CD4-positive, alpha-beta memory T cell (primary cell): ENCODE results near the gene GLIS1. TPM values are rescaled to one million over a fixed set of nuclear protein-coding genes. Genes with fewer than 3 reads are reported as not detected.

ENCODE experiments used
- CTCF ChIA-PET: fragments of 350-600 bp; sonication (Branson Sonifier 250); formaldehyde crosslinking; loops from one replicate; lab custom pipeline; 2021; ENCODE audit warnings: inconsistent platforms; ENCODE audit not compliant: partially characterized antibody; lab: Charles Lee
- POLR2A ChIA-PET: fragments of 350-600 bp; sonication (Branson Sonifier 250); formaldehyde crosslinking; loops from one replicate; lab custom pipeline; 2021; ENCODE audit not compliant: partially characterized antibody; lab: Charles Lee
- DNase-seq, 5 donors: peaks; one replicate each; pipeline versions ENCODE4 v3.0.0 to v3.0.0-alpha.2; 2020 to 2022; ENCODE audit warnings: mixed read lengths in 1 of 5
- H3K27ac ChIP-seq: one replicate; pipeline ENCODE4 v1.7.0; 2013; ENCODE audit warnings: low read depth, low read length
- H3K27me3 ChIP-seq: 2 replicates; pipeline ENCODE4 v1.7.0; 2013; ENCODE audit warnings: mild to moderate bottlenecking, low read length, moderate library complexity; ENCODE audit not compliant: insufficient read depth
- H3K36me3 ChIP-seq: 2 replicates; pipeline ENCODE4 v1.7.0; 2013; ENCODE audit warnings: mild to moderate bottlenecking, low read length, moderate library complexity; ENCODE audit not compliant: insufficient read depth
- H3K4me1 ChIP-seq: 2 replicates; pipeline ENCODE4 v1.7.0; 2013; ENCODE audit warnings: mild to moderate bottlenecking, low read length, moderate library complexity; ENCODE audit not compliant: insufficient read depth
- H3K4me3 ChIP-seq, 2 donors: one replicate each; pipeline ENCODE4 v1.7.0; 2013; ENCODE audit warnings: low read length in 2 of 2, mild to moderate bottlenecking in 1 of 2
- H3K9me3 ChIP-seq, 2 donors: one replicate each; pipeline ENCODE4 v1.7.0; 2013; ENCODE audit warnings: low read length in 2 of 2, control low read depth in 1 of 2; ENCODE audit not compliant: control insufficient read depth in 1 of 2
- H3K27ac Mint-ChIP-seq, 7 donors: one replicate each; pipeline ENCODE4 v1.8.0; 2020 to 2021; ENCODE audit warnings: mixed read lengths in 7 of 7, mild to moderate bottlenecking in 6 of 7, inconsistent platforms in 3 of 7, moderate library complexity in 3 of 7
- H3K27me3 Mint-ChIP-seq, 2 donors: one replicate each; pipeline ENCODE4 v1.8.0; 2020 to 2021; ENCODE audit warnings: mixed read lengths in 2 of 2
- H3K36me3 Mint-ChIP-seq, 2 donors: one replicate each; pipeline ENCODE4 v1.8.0; 2020 to 2021; ENCODE audit warnings: mixed read lengths in 2 of 2, inconsistent platforms in 1 of 2, mild to moderate bottlenecking in 1 of 2
- H3K4me1 Mint-ChIP-seq, 4 donors: one replicate each; pipeline ENCODE4 v1.8.0; 2020 to 2021; ENCODE audit warnings: mixed read lengths in 4 of 4, mild to moderate bottlenecking in 1 of 4
- H3K4me3 Mint-ChIP-seq, 8 donors: one replicate each; pipeline ENCODE4 v1.8.0; 2020 to 2021; ENCODE audit warnings: mixed read lengths in 8 of 8, mild to moderate bottlenecking in 7 of 8, moderate library complexity in 6 of 8, inconsistent platforms in 3 of 8
- H3K9me3 Mint-ChIP-seq, 8 donors: one replicate each; pipeline ENCODE4 v1.8.0; 2020 to 2021; ENCODE audit warnings: mixed read lengths in 8 of 8, mild to moderate bottlenecking in 5 of 8, inconsistent platforms in 3 of 8, moderate library complexity in 1 of 8
- intact Hi-C: fragments of 100-400 bp; cut with micrococcal nuclease; formaldehyde crosslinking; loops from one replicate; pipeline ENCODE4 v1.15.1; 2023
- polyA plus RNA-seq, 2 donors: library from polyadenylated mRNA; unstranded; fragments of 300-500 nt; fragmentation: Illumina TruSeq; gene quantifications; one replicate each; pipeline ENCODE4 v1.2.3, GENCODE V29; 2021
- total RNA-seq, 2 experiments: library from RNA; stranded (reverse); gene quantifications; one replicate each; pipeline ENCODE4 v1.2.3, GENCODE V29; 2021

GLIS1 gene
- total and polyA plus RNA-seq, 4 experiments from 2014 or later: not detected

GRCh38 chr1:53542551-53542950, 196.4 kb downstream of the GLIS1 start:
- Histone ChIP-seq H3K4me1 (no peaks in the 10 kb centered on the region), H3K27me3 (no peaks in the 10 kb centered on the region), H3K4me3 (no peak overlapping the region), H3K27ac (no peak overlapping the region), H3K9me3 (no peaks in the 10 kb centered on the region), H3K36me3 (no peaks in the 10 kb centered on the region)
- Mint-ChIP-seq H3K27ac (no peak overlapping the region), H3K27me3 (peaks cover 0 to 4% of the 10 kb centered on the region in 2 donors), H3K4me1 (no peaks in the 10 kb centered on the region), H3K4me3 (no peak overlapping the region), H3K36me3 (no peaks in the 10 kb centered on the region), H3K9me3 (no peaks in the 10 kb centered on the region)
- ChIA-PET POLR2A (no interaction called here), CTCF (no interaction called here)
- intact Hi-C loops: no loop called here
- DNase-seq: no peak

GRCh38 chr1:53541761-53542550, 197.0 kb downstream of the GLIS1 start:
- no peak overlapping the region for H3K27ac Mint-ChIP-seq
- H3K36me3 Mint-ChIP-seq: no peaks in the 10 kb centered on the region
- H3K9me3 ChIP-seq: no peaks in the 10 kb centered on the region
- ChIA-PET CTCF (interaction anchor here (1.5 kb wide), 1 partner anchor 57 kb away, joined by 4 read pairs; no protein-coding TSS in a partner anchor), POLR2A (no interaction called here)
- H3K27ac ChIP-seq: no peak overlapping the region
- peaks cover 0 to 4% of the 10 kb centered on the region in 2 donors for H3K27me3 Mint-ChIP-seq
- H3K27me3 ChIP-seq: no peaks in the 10 kb centered on the region
- no peaks in the 10 kb centered on the region for H3K9me3 Mint-ChIP-seq
- no peaks in the 10 kb centered on the region for H3K4me1 Mint-ChIP-seq
- DNase-seq: no peak
- intact Hi-C loops: no loop called here
- H3K4me3 Mint-ChIP-seq: no peak overlapping the region
- H3K4me1 ChIP-seq: no peaks in the 10 kb centered on the region
- no peaks in the 10 kb centered on the region for H3K36me3 ChIP-seq
- no peak overlapping the region for H3K4me3 ChIP-seq

GRCh38 chr1:53541263-53541625, 197.7 kb downstream of the GLIS1 start:
- ChIA-PET CTCF (interaction anchor here (1.5 kb wide), 1 partner anchor 56 kb away, joined by 4 read pairs; no protein-coding TSS in a partner anchor), POLR2A (no interaction called here)
- Histone ChIP-seq H3K4me3 (no peak overlapping the region), H3K27ac (no peak overlapping the region), H3K9me3 (no peaks in the 10 kb centered on the region), H3K27me3 (no peaks in the 10 kb centered on the region), H3K36me3 (no peaks in the 10 kb centered on the region), H3K4me1 (no peaks in the 10 kb centered on the region)
- DNase-seq: no peak
- intact Hi-C loops: no loop called here
- no peaks in the 10 kb centered on the region for H3K9me3 Mint-ChIP-seq
- no peak overlapping the region for H3K27ac Mint-ChIP-seq
- no peak overlapping the region for H3K4me3 Mint-ChIP-seq
- no peaks in the 10 kb centered on the region for H3K4me1 Mint-ChIP-seq
- peaks cover 0 to 4% of the 10 kb centered on the region in 2 donors for H3K27me3 Mint-ChIP-seq
- no peaks in the 10 kb centered on the region for H3K36me3 Mint-ChIP-seq

GRCh38 chr1:53540604-53541262, 198.2 kb downstream of the GLIS1 start:
- no peak overlapping the region for H3K4me3 Mint-ChIP-seq
- no peak overlapping the region for H3K27ac ChIP-seq
- H3K4me1 ChIP-seq: no peaks in the 10 kb centered on the region
- H3K27me3 ChIP-seq: no peaks in the 10 kb centered on the region
- ChIA-PET CTCF (interaction anchor here (1.5 kb wide), 1 partner anchor 56 kb away, joined by 4 read pairs; no protein-coding TSS in a partner anchor), POLR2A (no interaction called here)
- no peak for DNase-seq
- no peaks in the 10 kb centered on the region for H3K36me3 Mint-ChIP-seq
- H3K9me3 ChIP-seq: no peaks in the 10 kb centered on the region
- H3K9me3 Mint-ChIP-seq: no peaks in the 10 kb centered on the region
- H3K27me3 Mint-ChIP-seq: peaks cover 0 to 2% of the 10 kb centered on the region in 2 donors
- H3K4me3 ChIP-seq: no peak overlapping the region
- intact Hi-C loops: no loop called here
- no peak overlapping the region for H3K27ac Mint-ChIP-seq
- no peaks in the 10 kb centered on the region for H3K36me3 ChIP-seq
- no peaks in the 10 kb centered on the region for H3K4me1 Mint-ChIP-seq

GRCh38 chr1:53539711-53540603, 199.0 kb downstream of the GLIS1 start:
- Mint-ChIP-seq H3K4me1 (no peaks in the 10 kb centered on the region), H3K36me3 (no peaks in the 10 kb centered on the region), H3K27ac (no peak overlapping the region), H3K9me3 (no peaks in the 10 kb centered on the region), H3K4me3 (no peak overlapping the region), H3K27me3 (peaks cover 0 to 2% of the 10 kb centered on the region in 2 donors)
- intact Hi-C loops: no loop called here
- H3K36me3 ChIP-seq: no peaks in the 10 kb centered on the region
- H3K4me3 ChIP-seq: no peak overlapping the region
- no peak overlapping the region for H3K27ac ChIP-seq
- POLR2A ChIA-PET: no interaction called here
- no peak for DNase-seq
- no peaks in the 10 kb centered on the region for H3K27me3 ChIP-seq
- CTCF ChIA-PET: no interaction called here
- no peaks in the 10 kb centered on the region for H3K9me3 ChIP-seq
- H3K4me1 ChIP-seq: no peaks in the 10 kb centered on the region

GRCh38 chr1:53539226-53539625, 199.7 kb downstream of the GLIS1 start:
- Mint-ChIP-seq H3K4me3 (no peak overlapping the region), H3K9me3 (no peaks in the 10 kb centered on the region), H3K36me3 (no peaks in the 10 kb centered on the region), H3K27me3 (no peaks in the 10 kb centered on the region), H3K4me1 (no peaks in the 10 kb centered on the region), H3K27ac (no peak overlapping the region)
- no peaks in the 10 kb centered on the region for H3K27me3 ChIP-seq
- DNase-seq: no peak
- ChIA-PET CTCF (no interaction called here), POLR2A (no interaction called here)
- no peaks in the 10 kb centered on the region for H3K4me1 ChIP-seq
- intact Hi-C loops: no loop called here
- no peaks in the 10 kb centered on the region for H3K36me3 ChIP-seq
- no peaks in the 10 kb centered on the region for H3K9me3 ChIP-seq
- no peak overlapping the region for H3K4me3 ChIP-seq
- no peak overlapping the region for H3K27ac ChIP-seq

GRCh38 chr1:53536606-53537005, 202.4 kb downstream of the GLIS1 start:
- H3K4me3 Mint-ChIP-seq: no peak overlapping the region
- peaks cover 0 to 1% of the 10 kb centered on the region in 2 donors for H3K27me3 Mint-ChIP-seq
- no peak for DNase-seq

More at GRCh38 chr1:53536606-53537005, 202.4 kb downstream of the GLIS1 start:
- H3K36me3 ChIP-seq: no peaks in the 10 kb centered on the region
- no peaks in the 10 kb centered on the region for H3K9me3 ChIP-seq
- Mint-ChIP-seq H3K36me3 (no peaks in the 10 kb centered on the region), H3K27ac (no peak overlapping the region), H3K9me3 (no peaks in the 10 kb centered on the region), H3K4me1 (peaks cover 0 to 2% (median 0%) of the 10 kb centered on the region in 4 donors)
- no peak overlapping the region for H3K27ac ChIP-seq
- no peak overlapping the region for H3K4me3 ChIP-seq
- no peaks in the 10 kb centered on the region for H3K4me1 ChIP-seq
- ChIA-PET CTCF (no interaction called here), POLR2A (no interaction called here)
- H3K27me3 ChIP-seq: no peaks in the 10 kb centered on the region
- intact Hi-C loops: no loop called here
